Measurements from ENCODE around the gene DCC. TPM values are rescaled to one million over a fixed set of nuclear protein-coding genes. Genes with fewer than 3 reads are reported as not detected.

DCC gene
- total RNA-seq, 4 donors from 2014 or later = 0.94 TPM; not detected in 3

GRCh38 chr18:52716973-52717372 lies 377.0 kb downstream of the DCC start:
- DNase-seq = peak; percentile 19 to 25
- H3K36me3 ChIP-seq = no peaks in the 10 kb centered on the region
- 28 to 30% methylated on average over 3 of the region's 3 CpGs for WGBS, 2 donors
- H3K4me1 ChIP-seq = no peaks in the 10 kb centered on the region
- H3K9me3 ChIP-seq = no peaks in the 10 kb centered on the region
- H3K27me3 ChIP-seq = no peaks in the 10 kb centered on the region
- TF ChIP-seq POLR2A (IDR thresholded peaks at IDR 0.05) (no peak), CTCF (IDR thresholded peaks at IDR 0.05) (peak in 3 of 6 experiments; percentile 10 to 29 (median 23))
- H3K27ac ChIP-seq = no peak overlapping the region
- intact Hi-C loops (cut with DNase I) = no loop called here
- H3K4me3 ChIP-seq (replicated peaks in 1 of 3) = no peak overlapping the region

GRCh38 chr18:52722904-52723303 lies 382.9 kb downstream of the DCC start:
- no peaks in the 10 kb centered on the region for H3K4me1 ChIP-seq
- H3K9me3 ChIP-seq = no peaks in the 10 kb centered on the region
- H3K4me3 ChIP-seq (replicated peaks in 1 of 3) = no peak overlapping the region
- DNase-seq = no peak
- H3K27ac ChIP-seq = no peak overlapping the region
- no peak for TF ChIP-seq CTCF (IDR thresholded peaks at IDR 0.05)
- 87 to 91% methylated on average over 3 of the region's 3 CpGs for WGBS, 2 donors
- intact Hi-C loops (cut with DNase I) = no loop called here
- no peaks in the 10 kb centered on the region for H3K27me3 ChIP-seq
- H3K36me3 ChIP-seq = no peaks in the 10 kb centered on the region

- no peak overlapping the region for H3K27ac ChIP-seq
- intact Hi-C loops (cut with DNase I) = no loop called here
- H3K4me3 ChIP-seq (replicated peaks in 1 of 3) = no peak overlapping the region
- WGBS, 2 donors = 46 to 51% methylated on average over 3 of the region's 3 CpGs
- H3K36me3 ChIP-seq = no peaks in the 10 kb centered on the region
- no peaks in the 10 kb centered on the region for H3K4me1 ChIP-seq
- TF ChIP-seq POLR2A (IDR thresholded peaks at IDR 0.05) = no peak
- no peak for TF ChIP-seq CTCF (IDR thresholded peaks at IDR 0.05)
- H3K27me3 ChIP-seq = no peaks in the 10 kb centered on the region
- H3K9me3 ChIP-seq = no peaks in the 10 kb centered on the region
- no peak for DNase-seq
Observed at GRCh38 chr18:52723550-52723970, 383.6 kb downstream of the DCC start.

GRCh38 chr18:52730972-52731619 lies 391.1 kb downstream of the DCC start:
- H3K4me1 ChIP-seq = no peaks in the 10 kb centered on the region

More at GRCh38 chr18:52730972-52731619, 391.1 kb downstream of the DCC start:
- Histone ChIP-seq H3K27me3 (no peaks in the 10 kb centered on the region), H3K36me3 (no peaks in the 10 kb centered on the region), H3K27ac (no peak overlapping the region), H3K9me3 (no peaks in the 10 kb centered on the region), H3K4me3 (replicated peaks in 1 of 3) (no peak overlapping the region)
- DNase-seq = no peak
- WGBS, 2 donors = 87 to 91% methylated on average over 3 of the region's 3 CpGs
- no peak for TF ChIP-seq POLR2A (IDR thresholded peaks at IDR 0.05)
- no peak for TF ChIP-seq CTCF (IDR thresholded peaks at IDR 0.05)
- intact Hi-C loops (cut with DNase I) = no loop called here

All from thyroid gland (tissue), 4 donors.